Activated naive CD8-positive, alpha-beta T cell treated with anti-CD3 and anti-CD28 coated beads, Interleukin-2, amount 50 U/mL, for 24 hours (primary cell): Measurements from ENCODE around the gene RGS5.

Experiments used
- ATAC-seq: fragments of 150-1000 bp; cut with Tn5 transposase; one replicate; pipeline ENCODE4 v1.10.0; 2021
- DNase-seq: peaks from one replicate; pipeline ENCODE4 v3.0.0; 2021
- H3K27ac Mint-ChIP-seq: one replicate; pipeline ENCODE4 v1.8.0; 2021; ENCODE audit warnings: mild to moderate bottlenecking, mixed read lengths
- H3K27me3 Mint-ChIP-seq: one replicate; pipeline ENCODE4 v1.8.0; 2021; ENCODE audit warnings: mixed read lengths
- H3K36me3 Mint-ChIP-seq: one replicate; pipeline ENCODE4 v1.8.0; 2021; ENCODE audit warnings: low read depth, mixed read lengths
- H3K4me1 Mint-ChIP-seq: one replicate; pipeline ENCODE4 v1.8.0; 2021; ENCODE audit warnings: mixed read lengths
- H3K4me3 Mint-ChIP-seq: one replicate; pipeline ENCODE4 v1.8.0; 2021; ENCODE audit warnings: mild to moderate bottlenecking, moderate library complexity, mixed read lengths
- H3K9me3 Mint-ChIP-seq: one replicate; pipeline ENCODE4 v1.8.0; 2021; ENCODE audit warnings: mixed read lengths

The RGS5 gene

DNA sequence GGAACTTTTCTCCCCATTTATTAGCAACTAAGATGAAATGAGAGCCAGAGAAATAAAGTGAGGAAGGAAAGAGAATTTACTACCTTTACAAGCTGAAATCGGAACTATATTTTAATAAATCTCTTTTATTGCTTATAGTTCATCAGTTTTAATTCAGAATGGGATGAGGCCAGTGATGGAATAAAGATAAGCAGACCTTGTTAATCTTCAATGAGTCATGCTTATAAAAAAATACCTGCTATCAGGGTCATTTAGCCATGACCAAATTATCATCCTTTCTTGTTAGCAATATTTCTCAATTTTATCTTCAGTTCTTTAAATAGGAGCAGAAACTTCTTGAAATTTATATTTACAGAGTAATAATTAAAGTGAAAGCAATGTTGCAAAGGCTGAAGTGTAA, 107.5 kb downstream of the RGS5 start:
- no peaks in the 10 kb centered on the region for H3K4me1 Mint-ChIP-seq
- no peaks in the 10 kb centered on the region for H3K27me3 Mint-ChIP-seq
- H3K27ac Mint-ChIP-seq: no peak overlapping the region
- H3K36me3 Mint-ChIP-seq: no peaks in the 10 kb centered on the region
- no peak for ATAC-seq
- H3K9me3 Mint-ChIP-seq: no peaks in the 10 kb centered on the region
- DNase-seq: no peak
- no peak overlapping the region for H3K4me3 Mint-ChIP-seq

DNA sequence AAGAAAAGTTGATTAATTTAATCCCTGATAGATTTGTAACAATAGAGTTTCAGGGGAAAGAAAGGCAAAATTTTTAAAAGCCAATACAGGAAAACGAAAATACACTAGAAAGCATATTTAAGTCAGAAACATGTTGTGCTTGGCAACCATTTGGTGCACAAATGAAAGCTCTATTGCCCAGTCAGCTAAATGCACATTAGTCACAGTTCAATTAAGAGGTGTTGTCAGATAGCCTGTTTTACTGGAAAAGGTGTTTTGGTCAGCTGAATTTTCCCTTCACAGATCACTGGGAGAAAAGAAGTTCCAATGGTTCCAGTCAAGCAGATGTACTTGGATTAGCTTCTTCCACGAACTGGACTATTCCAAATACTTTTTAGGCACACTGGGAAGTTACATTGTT, 108.1 kb downstream of the RGS5 start:
- Mint-ChIP-seq H3K36me3 (no peaks in the 10 kb centered on the region), H3K27ac (no peak overlapping the region), H3K4me3 (no peak overlapping the region), H3K4me1 (no peaks in the 10 kb centered on the region), H3K9me3 (no peaks in the 10 kb centered on the region), H3K27me3 (no peaks in the 10 kb centered on the region)
- DNase-seq (no peak), ATAC-seq (no peak)

DNA sequence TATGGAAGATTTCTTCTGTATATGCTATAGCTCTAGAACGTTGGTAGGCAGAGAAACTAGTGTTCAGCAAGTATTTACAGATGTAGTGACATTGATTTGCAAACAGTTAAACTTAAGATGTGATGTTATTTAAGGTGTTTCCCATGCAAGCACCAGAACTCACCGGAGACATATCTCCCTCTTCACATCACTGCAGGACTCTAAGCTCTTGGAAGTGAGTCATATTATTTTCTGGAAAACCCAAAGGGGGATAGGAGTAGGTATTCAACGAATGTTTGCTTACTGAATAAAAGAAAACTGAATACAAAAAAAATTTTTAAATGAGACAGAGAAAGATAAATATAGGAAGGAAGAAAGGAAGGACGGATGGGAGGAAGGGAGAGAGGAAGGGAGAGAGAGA, 108.5 kb downstream of the RGS5 start:
- no peak for ATAC-seq
- Mint-ChIP-seq H3K36me3 (no peaks in the 10 kb centered on the region), H3K9me3 (no peaks in the 10 kb centered on the region), H3K27me3 (no peaks in the 10 kb centered on the region), H3K4me3 (no peak overlapping the region), H3K27ac (no peak overlapping the region), H3K4me1 (no peaks in the 10 kb centered on the region)
- no peak for DNase-seq

DNA sequence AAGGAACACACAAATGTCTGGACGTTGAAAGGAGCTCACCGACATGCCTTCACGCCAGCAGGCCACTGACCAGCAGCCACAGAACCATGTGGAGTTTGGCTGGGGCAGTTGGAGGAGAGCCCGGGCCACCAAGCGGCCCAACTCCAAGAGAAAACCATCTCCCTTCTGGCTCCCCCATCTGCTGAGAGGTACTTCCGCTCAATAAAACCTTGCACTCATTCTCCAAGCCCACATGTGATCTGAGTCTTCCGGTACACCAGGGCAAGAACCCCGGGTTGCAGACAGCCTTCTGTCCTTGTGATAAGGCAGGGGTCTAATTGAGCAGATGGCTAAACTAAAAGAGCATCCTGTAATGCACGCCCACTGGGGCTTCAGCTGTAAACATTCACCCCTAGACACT, 109.1 kb downstream of the RGS5 start:
- no peaks in the 10 kb centered on the region for H3K36me3 Mint-ChIP-seq
- no peak for DNase-seq
- H3K4me1 Mint-ChIP-seq: no peaks in the 10 kb centered on the region

DNA sequence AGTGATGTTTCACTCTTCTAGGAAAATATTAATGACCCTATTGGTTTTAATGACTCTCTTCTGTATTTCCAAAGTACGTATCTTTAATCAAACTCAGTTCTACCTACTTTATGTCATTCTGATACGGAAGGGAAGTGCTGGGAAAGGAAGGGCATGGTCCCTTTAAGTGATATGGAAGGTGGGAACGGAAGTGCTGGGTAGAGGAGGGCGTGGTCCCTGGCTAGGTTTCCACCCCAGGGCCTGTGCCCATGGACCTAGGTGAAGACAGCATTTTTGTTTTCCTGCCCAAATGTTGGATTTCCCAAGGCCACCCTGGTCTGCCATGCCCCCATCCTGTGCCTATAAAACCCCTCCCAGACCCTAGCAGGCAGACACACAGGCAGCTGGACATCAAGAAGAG, 109.5 kb downstream of the RGS5 start:
- Mint-ChIP-seq H3K27me3 (no peaks in the 10 kb centered on the region), H3K27ac (no peak overlapping the region), H3K9me3 (no peaks in the 10 kb centered on the region), H3K36me3 (no peaks in the 10 kb centered on the region), H3K4me3 (no peak overlapping the region), H3K4me1 (no peaks in the 10 kb centered on the region)
- DNase-seq (no peak), ATAC-seq (no peak)

More for the DNA sequence above, 109.1 kb downstream of the RGS5 start:
- Mint-ChIP-seq H3K9me3 (no peaks in the 10 kb centered on the region), H3K27ac (no peak overlapping the region), H3K27me3 (no peaks in the 10 kb centered on the region), H3K4me3 (no peak overlapping the region)
- no peak for ATAC-seq
